MV-4-11 (cell line): ENCODE data around the gene MCTS1.
"Not testable (repeated sequence)": the region's sequence is repeated elsewhere in the genome, so short reads cannot be mapped to it uniquely, and the experiment has no call there.

ENCODE experiments used
- DNase-seq: peaks from one replicate; lab custom pipeline; 2025; lab: John Stamatoyannopoulos, UW

The MCTS1 gene

GRCh38 chrX:120603707-120604360 is at the start of gene MCTS1:
TSS of gene MCTS1 (plus strand) at chrX:120604101. CDS start at chrX:120604237, 136 bp downstream.
- peak; percentile 96 for DNase-seq

- DNase-seq: no peak
Observed at GRCh38 chrX:120556251-120556650, 47.6 kb upstream of the MCTS1 start.

GRCh38 chrX:120559804-120560203 is 44.1 kb upstream of the MCTS1 start:
- DNase-seq: no peak

GRCh38 chrX:120560405-120560841 is 43.5 kb upstream of the MCTS1 start:
- DNase-seq: no peak

GRCh38 chrX:120560842-120561633 is 42.9 kb upstream of the MCTS1 start, which contains the start of gene CUL4B:
TSS of gene CUL4B (minus strand) at chrX:120560962. CDS start at chrX:120560638, 324 bp downstream.
- DNase-seq: peak; percentile 89

GRCh38 chrX:120561634-120562568 is 42.0 kb upstream of the MCTS1 start:
- DNase-seq: no peak

- no peak for DNase-seq
Observed at GRCh38 chrX:120562569-120562926, 41.4 kb upstream of the MCTS1 start.

- DNase-seq: peak; percentile 5
Observed at GRCh38 chrX:120564925-120565324, 39.0 kb upstream of the MCTS1 start.

GRCh38 chrX:120566817-120567216 is 37.1 kb upstream of the MCTS1 start:
- no peak for DNase-seq

- DNase-seq: no peak
Observed at GRCh38 chrX:120568035-120568434, 35.9 kb upstream of the MCTS1 start.

GRCh38 chrX:120568609-120569008 is 35.3 kb upstream of the MCTS1 start:
- DNase-seq: no peak

- DNase-seq: no peak
Observed at GRCh38 chrX:120570011-120570600, 33.8 kb upstream of the MCTS1 start.

GRCh38 chrX:120573806-120574205 is 30.1 kb upstream of the MCTS1 start:
- not testable (repeated sequence) for DNase-seq

GRCh38 chrX:120575379-120576114 is 28.4 kb upstream of the MCTS1 start:
- DNase-seq: no peak

GRCh38 chrX:120585702-120586101 is 18.2 kb upstream of the MCTS1 start:
- no peak for DNase-seq

- DNase-seq: peak; percentile 52
Observed at GRCh38 chrX:120604361-120604782, 471 bp downstream of the MCTS1 start.

GRCh38 chrX:120612086-120612485 is 8.2 kb downstream of the MCTS1 start:
- DNase-seq: no peak

GRCh38 chrX:120614816-120615215 is 10.9 kb downstream of the MCTS1 start:
- no peak for DNase-seq

- peak; percentile 78 for DNase-seq
Observed at GRCh38 chrX:120617996-120618630, 14.2 kb downstream of the MCTS1 start.

GRCh38 chrX:120625371-120625770 is 21.5 kb downstream of the MCTS1 start:
- DNase-seq: peak; percentile 1
